BLaER1 (cell line): ENCODE data around the gene REXO1.
"Not testable (repeated sequence)": the region's sequence is repeated elsewhere in the genome, so short reads cannot be mapped to it uniquely, and the experiment has no call there.

ENCODE experiments used
- H3K27ac ChIP-seq: shearing (Covaris generic); formaldehyde crosslinking; 2 replicates; pipeline ENCODE4 v1.8.1; 2022
- H3K27me3 ChIP-seq: shearing (Covaris generic); formaldehyde crosslinking; 2 replicates; pipeline ENCODE4 v1.8.1; 2022
- H3K36me3 ChIP-seq: shearing (Covaris generic); formaldehyde crosslinking; 2 replicates; pipeline ENCODE4 v1.8.1; 2022
- H3K4me1 ChIP-seq: shearing (Covaris generic); formaldehyde crosslinking; 2 replicates; pipeline ENCODE4 v1.8.1; 2022
- H3K4me2 ChIP-seq: shearing (Covaris generic); formaldehyde crosslinking; 2 replicates; pipeline ENCODE4 v1.8.1; 2022
- H3K4me3 ChIP-seq: shearing (Covaris generic); formaldehyde crosslinking; 2 replicates; pipeline ENCODE4 v1.8.1; 2022
- H3K9ac ChIP-seq: shearing (Covaris generic); formaldehyde crosslinking; 2 replicates; pipeline ENCODE4 v1.8.1; 2022
- H3K9me3 ChIP-seq: shearing (Covaris generic); formaldehyde crosslinking; 2 replicates; pipeline ENCODE4 v1.8.1; 2022
- H4K20me1 ChIP-seq: shearing (Covaris generic); formaldehyde crosslinking; 2 replicates; pipeline ENCODE4 v1.8.1; 2022
- Cebpa-rat ChIP-seq: shearing (Covaris generic); IDR thresholded peaks from 2 replicates; pipeline ENCODE4 v1.8.1; 2022

Gene REXO1

DNA sequence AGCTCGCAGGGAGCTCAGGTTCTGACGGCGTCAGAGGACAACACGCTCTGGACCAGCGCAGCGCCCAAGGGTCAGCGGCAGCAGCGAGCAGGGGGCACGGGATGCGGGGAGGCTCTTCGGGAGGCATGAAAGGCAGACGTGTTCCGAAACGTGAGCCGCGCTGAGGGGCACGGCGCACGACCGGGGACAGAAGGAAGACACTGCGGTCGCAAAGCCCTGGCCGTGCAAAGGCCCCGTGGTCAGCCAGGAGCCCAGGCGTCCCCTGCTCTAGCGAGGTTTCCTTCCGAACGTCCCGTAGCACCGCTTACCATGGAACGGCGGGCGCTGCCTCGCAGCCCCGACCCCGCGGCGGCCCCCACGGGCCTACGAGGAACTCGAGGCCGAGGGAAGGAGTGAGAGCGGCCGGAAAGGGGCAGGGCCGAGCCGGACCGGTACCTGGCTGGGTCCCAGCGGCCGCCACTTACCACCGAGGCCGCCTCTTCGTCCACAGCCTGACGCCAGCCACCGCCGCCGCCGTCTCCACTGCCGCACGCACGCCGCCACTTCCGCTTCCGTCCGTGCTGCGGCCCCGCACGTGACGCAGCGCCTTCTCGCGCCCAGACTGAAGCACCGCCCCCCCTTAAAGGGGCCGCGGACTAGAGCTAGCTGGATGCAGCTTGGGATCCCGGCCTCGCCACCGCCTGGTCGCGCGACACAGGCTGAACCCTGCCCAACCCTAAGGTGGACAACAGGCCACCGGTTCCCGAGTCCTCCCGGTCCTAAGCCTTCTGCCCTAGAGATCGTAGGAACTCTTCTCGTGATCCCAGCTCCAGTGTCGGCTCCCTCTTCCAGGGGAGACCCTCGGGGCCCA lies 27.6 kb upstream of the REXO1 start:
- Histone ChIP-seq H3K27ac (peak overlapping the region; percentile 98), H4K20me1 (peaks cover 59% of the 10 kb centered on the region), H3K4me1 (peaks cover 48% of the 10 kb centered on the region), H3K9me3 (no peaks in the 10 kb centered on the region), H3K9ac (peak overlapping the region; percentile 98), H3K4me3 (peak overlapping the region; percentile 99), H3K36me3 (peaks cover 38% of the 10 kb centered on the region), H3K4me2 (peak overlapping the region; percentile 100), H3K27me3 (no peaks in the 10 kb centered on the region)
- TF ChIP-seq Cebpa-rat = no peak

DNA sequence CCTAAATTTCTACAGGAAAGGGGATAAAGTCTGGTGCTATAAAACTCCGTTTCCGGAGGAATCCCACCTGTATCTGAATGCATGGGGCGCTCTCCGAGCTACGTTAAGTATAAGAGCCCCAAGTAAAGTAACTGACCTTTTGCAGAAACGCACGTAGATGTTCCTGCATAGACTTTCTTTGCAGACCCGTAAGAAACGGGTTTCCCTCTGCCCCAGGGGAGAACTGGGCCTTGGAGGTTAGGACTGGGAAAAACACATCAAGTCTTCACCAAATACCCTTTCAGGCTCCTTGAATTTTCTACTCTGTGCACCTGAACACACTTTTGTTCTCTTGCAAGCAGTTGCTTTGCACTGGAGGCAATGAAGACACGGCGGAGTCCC lies 27.0 kb upstream of the REXO1 start:
- Histone ChIP-seq H3K4me1 (peaks cover 48% of the 10 kb centered on the region), H3K4me2 (peak overlapping the region; percentile 100), H3K9ac (peak overlapping the region; percentile 98), H4K20me1 (peaks cover 55% of the 10 kb centered on the region), H3K27ac (peak overlapping the region; percentile 98), H3K4me3 (peak overlapping the region; percentile 99), H3K36me3 (peaks cover 38% of the 10 kb centered on the region)
- H3K27me3 ChIP-seq, H3K9me3 ChIP-seq: not testable (repeated sequence)

DNA sequence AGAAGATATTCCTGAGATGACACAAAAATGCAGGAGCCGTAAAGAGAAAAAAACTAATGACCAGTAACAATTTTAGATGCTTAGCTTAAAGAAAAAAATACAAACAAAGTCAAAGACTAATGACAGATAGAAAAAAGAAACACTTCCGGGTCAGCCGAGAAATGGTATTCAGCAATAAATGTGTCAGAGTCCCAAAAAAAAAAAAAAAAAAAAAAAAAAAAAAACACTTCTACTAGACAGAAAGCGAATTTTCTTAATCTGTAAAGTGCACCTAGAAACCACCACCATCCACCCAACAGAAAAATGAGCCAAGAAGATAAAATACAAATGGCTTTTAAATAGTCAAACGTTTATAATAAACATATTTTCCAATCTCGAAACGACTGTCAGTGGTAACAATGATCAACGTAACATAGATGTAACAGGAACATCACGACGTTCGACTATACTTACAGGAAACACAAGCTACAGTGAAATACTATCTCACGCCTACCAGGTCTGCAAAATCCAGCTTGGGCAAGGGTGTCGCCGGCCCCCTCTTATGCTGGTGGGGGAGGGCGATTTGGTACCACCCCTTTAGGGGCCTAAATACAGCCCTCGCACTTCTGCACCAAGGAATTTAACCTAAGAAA lies 26.4 kb upstream of the REXO1 start:
- H3K4me3 ChIP-seq = peak overlapping the region; percentile 99
- TF ChIP-seq Cebpa-rat = no peak
- peak overlapping the region; percentile 98 for H3K9ac ChIP-seq
- peaks cover 52% of the 10 kb centered on the region for H4K20me1 ChIP-seq
- peak overlapping the region; percentile 98; the same call in 1 of the 2 replicates for H3K27ac ChIP-seq
- H3K4me2 ChIP-seq = peak overlapping the region; percentile 100
- H3K4me1 ChIP-seq = peaks cover 51% of the 10 kb centered on the region
- no peaks in the 10 kb centered on the region for H3K27me3 ChIP-seq
- no peaks in the 10 kb centered on the region for H3K9me3 ChIP-seq
- peaks cover 38% of the 10 kb centered on the region for H3K36me3 ChIP-seq

DNA sequence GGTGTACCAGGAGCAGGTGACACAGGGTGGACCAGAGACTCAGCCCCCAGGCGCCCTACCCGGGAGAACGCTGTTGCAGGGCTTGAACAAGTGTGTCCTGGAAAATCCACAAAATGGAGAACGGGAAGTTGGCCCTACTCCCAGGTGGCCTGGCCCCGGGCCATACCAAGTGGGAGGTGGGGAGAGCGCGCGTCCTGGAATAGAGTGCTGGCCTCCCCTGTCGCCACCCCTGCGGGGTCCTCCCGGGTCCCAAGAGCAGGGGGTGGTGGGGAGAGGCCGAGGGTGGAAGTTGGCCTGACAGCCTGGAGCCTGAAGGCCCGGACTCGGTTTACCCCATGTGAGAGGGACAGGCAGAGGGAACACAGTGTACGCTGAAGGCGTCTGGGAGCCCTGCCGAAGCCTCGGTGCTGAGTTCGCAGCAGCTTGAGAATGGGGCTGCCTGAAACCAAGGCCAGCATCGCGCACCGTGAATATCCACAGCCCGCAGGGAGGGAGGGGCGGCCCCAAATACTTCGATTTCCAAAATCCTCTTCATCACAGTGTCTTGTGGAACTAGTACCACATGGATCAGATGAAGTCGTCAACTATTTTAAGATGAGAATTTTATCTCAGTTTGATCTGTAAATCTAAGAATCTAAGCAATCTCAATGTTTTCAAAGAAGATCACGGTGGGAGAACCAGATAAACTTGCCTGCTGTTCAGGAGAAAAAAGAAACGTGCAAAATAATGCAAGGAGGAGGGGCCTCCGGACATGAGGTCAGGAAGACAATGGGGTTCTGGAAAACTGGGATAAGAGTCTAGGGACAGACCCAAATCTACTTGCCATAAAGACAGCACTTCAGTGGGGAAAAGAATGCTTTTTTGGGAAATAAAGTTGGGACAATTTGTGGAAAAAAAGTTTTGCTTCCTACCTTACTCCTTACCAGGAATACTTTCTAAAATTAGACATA lies 25.5 kb upstream of the REXO1 start:
- Histone ChIP-seq H3K4me3 (peak overlapping the region; percentile 99), H3K27ac (peak overlapping the region; percentile 45; the same call in 1 of the 2 replicates), H3K36me3 (peaks cover 38% of the 10 kb centered on the region), H3K9ac (peak overlapping the region; percentile 98), H3K4me2 (peak overlapping the region; percentile 100), H3K9me3 (no peaks in the 10 kb centered on the region), H3K4me1 (peaks cover 59% of the 10 kb centered on the region), H3K27me3 (no peaks in the 10 kb centered on the region), H4K20me1 (peaks cover 52% of the 10 kb centered on the region)
- TF ChIP-seq Cebpa-rat = no peak

DNA sequence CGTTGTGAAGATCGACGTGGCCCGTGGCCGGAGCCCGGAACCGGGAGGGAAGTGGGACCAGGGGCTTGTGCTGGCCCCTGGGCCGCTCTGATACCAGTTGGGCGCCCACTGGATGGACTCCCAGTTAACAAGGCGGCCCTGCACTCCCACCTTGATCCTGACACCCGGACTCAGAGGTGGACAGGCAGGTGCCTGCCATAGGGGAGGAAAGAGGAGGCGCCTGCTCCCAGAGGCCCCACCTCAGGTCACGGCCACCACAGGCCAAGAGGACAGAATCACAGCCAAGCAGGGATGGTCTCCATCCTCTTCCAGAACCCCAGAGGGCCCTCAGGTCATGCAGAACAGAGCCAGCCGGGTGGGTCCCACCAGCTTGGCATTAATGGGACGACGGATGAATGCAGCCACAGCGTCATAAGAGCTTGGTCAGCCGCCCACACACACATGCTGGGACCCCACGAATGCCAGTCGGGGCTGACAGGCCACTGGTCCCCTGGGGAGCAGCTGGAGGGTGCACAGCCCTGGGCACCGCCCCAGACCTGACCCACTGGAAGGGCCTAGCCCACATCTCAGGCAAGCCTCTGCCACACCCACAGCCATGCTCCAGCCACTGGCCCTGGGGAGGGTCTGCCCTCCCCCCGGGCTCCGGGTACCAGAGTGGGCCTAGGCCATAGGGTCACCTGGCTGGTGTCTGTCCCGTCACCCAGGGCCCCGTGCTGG lies 24.7 kb upstream of the REXO1 start:
- peaks cover 52% of the 10 kb centered on the region for H4K20me1 ChIP-seq
- H3K4me1 ChIP-seq = peaks cover 62% of the 10 kb centered on the region
- H3K4me3 ChIP-seq = no peak overlapping the region
- TF ChIP-seq Cebpa-rat = no peak
- peak overlapping the region; percentile 45; the same call in 1 of the 2 replicates for H3K27ac ChIP-seq
- H3K9me3 ChIP-seq = no peaks in the 10 kb centered on the region
- peak overlapping the region; percentile 100 for H3K4me2 ChIP-seq
- no peaks in the 10 kb centered on the region for H3K27me3 ChIP-seq
- peaks cover 38% of the 10 kb centered on the region for H3K36me3 ChIP-seq
- H3K9ac ChIP-seq = peak overlapping the region; percentile 98; the same call in 1 of the 2 replicates

DNA sequence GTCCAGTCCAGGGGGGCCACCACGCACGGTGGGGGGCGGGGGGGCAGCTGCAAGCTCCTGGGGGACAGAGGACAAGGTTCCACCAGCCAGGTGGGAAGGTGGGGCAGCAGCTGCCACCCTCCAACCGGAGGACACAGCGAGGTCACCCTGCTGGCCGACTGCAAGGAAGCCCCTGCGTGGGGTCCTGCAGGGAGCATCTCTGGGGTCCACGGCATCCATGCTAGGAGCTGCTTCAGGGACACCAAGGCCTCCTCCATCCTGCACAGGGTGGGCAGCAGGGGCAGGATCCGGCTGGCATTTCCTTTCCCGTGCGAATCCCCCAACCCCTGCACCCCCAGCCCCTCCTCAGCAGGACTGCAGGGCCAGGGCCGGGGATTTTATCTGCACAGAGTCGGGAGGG lies 23.3 kb upstream of the REXO1 start:
- Histone ChIP-seq H3K36me3 (peaks cover 38% of the 10 kb centered on the region), H3K4me3 (no peak overlapping the region), H3K9ac (no peak overlapping the region), H3K9me3 (no peaks in the 10 kb centered on the region), H3K27ac (no peak overlapping the region), H3K27me3 (no peaks in the 10 kb centered on the region), H3K4me2 (no peak overlapping the region), H3K4me1 (peaks cover 59% of the 10 kb centered on the region), H4K20me1 (peaks cover 52% of the 10 kb centered on the region)
- no peak for TF ChIP-seq Cebpa-rat

DNA sequence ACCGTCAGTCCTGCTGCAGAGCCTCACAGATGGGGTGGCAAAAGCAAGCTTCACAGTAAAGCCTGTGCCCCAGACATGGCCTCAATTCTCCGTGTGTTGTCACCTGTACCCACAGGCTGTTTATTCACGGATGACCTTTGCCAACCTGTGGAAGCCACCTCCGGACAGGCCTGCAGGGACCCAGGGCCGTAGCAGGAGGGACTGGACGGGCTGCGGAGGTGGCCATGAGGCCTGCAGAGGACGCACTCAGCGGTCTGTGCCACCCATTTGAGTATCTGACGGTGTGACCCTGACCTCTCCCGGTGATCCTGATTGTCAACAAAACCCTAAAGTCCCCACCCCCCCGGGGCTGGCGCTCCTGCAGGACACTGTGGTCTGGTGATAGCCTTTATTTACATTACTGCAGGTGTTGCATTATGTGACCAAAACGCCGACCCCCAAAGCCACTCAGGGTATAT lies 22.9 kb upstream of the REXO1 start:
- Histone ChIP-seq H3K4me2 (no peak overlapping the region), H3K27me3 (no peaks in the 10 kb centered on the region), H3K36me3 (peaks cover 38% of the 10 kb centered on the region), H3K4me3 (no peak overlapping the region), H3K9me3 (no peaks in the 10 kb centered on the region), H4K20me1 (peaks cover 52% of the 10 kb centered on the region), H3K27ac (0 out of 2 replicates have a peak overlapping the region, but pooled peaks have one; percentile 9), H3K4me1 (peaks cover 55% of the 10 kb centered on the region), H3K9ac (no peak overlapping the region)
- TF ChIP-seq Cebpa-rat = no peak

DNA sequence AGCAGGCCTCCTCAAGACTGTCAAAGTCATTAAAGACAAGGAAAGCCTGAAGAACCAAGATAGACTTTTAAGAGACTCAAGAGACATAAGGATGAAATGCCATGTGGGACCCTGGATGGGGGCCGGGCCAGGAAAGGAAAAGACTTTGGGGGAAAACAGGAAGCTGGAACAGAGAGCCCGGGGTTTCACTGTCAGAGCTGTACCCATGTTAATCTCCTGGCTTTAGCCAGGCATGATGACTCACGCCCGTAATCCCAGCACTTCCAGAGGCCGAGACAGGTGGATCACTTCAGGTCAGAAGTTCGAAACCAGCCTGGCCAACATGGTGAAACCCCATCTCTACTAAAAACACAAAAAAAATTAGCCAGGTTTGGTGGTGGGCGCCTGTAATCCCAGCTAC lies 20.7 kb upstream of the REXO1 start:
- no peak overlapping the region for H3K9ac ChIP-seq
- no peak overlapping the region for H3K27ac ChIP-seq
- no peak overlapping the region; the same call in 1 of the 2 replicates for H3K4me2 ChIP-seq

DNA sequence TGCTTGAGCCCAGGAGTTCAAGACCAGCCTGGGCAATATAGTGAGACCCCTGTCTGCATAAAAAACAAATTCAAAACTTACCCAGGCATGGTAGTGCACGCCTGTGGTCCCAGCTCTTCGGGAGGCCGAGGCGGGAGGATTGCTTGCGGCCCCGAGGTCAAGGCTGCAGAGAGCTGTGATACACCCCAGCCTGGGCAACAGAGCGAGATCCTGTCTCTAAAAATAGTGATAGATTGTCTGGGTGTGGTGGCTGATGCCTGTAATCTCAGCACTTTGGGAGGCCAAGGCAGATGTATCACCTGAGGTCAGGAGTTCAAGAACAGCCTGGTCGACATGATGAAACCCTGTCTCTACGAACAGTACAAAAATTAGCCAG lies 19.1 kb upstream of the REXO1 start:
- Histone ChIP-seq H3K36me3 (peaks cover 22% of the 10 kb centered on the region), H3K27ac (no peak overlapping the region), H3K4me2 (no peak overlapping the region), H3K9me3 (no peaks in the 10 kb centered on the region), H3K9ac (no peak overlapping the region), H3K4me3 (no peak overlapping the region), H4K20me1 (peaks cover 18% of the 10 kb centered on the region), H3K27me3 (no peaks in the 10 kb centered on the region), H3K4me1 (peaks cover 43% of the 10 kb centered on the region)
- TF ChIP-seq Cebpa-rat = no peak

More for the DNA sequence above, 20.7 kb upstream of the REXO1 start:
- Histone ChIP-seq H3K4me1 (peaks cover 60% of the 10 kb centered on the region), H3K27me3 (no peaks in the 10 kb centered on the region), H3K36me3 (peaks cover 38% of the 10 kb centered on the region), H4K20me1 (peaks cover 32% of the 10 kb centered on the region), H3K9me3 (no peaks in the 10 kb centered on the region), H3K4me3 (no peak overlapping the region)
- TF ChIP-seq Cebpa-rat = no peak
